H1 (cell line): ENCODE results near the gene ACACB. TPM values are rescaled to one million over a fixed set of nuclear protein-coding genes. Genes with fewer than 3 reads are reported as not detected.

Experiments
- CTCF ChIA-PET: fragments of 300-600 bp; sonication (Branson Sonifier 250); formaldehyde crosslinking; loops from one replicate; lab custom pipeline; 2021; ENCODE audit not compliant: partially characterized antibody; lab: Charles Lee
- POLR2A ChIA-PET: fragments of 300-600 bp; sonication (Branson Sonifier 250); formaldehyde crosslinking; loops from one replicate; lab custom pipeline; 2021; ENCODE audit warnings: inconsistent platforms; ENCODE audit not compliant: partially characterized antibody; lab: Charles Lee
- DNase-seq, 2 experiments: peaks; one replicate each; pipeline versions ENCODE4 v3.0.0 to v3.0.0-alpha.2; 2010 to 2022; ENCODE audit warnings: low spot score in 2 of 2, low read depth in 1 of 2, mixed read lengths in 1 of 2
- FAIRE-seq: peaks from 2 replicates; lab custom pipeline; 2011; peaks lifted over from hg19 to GRCh38; lab: Jason Lieb, UNC
- H2AFZ ChIP-seq: 2 replicates; pipeline ENCODE4 v1.8.1; 2012; ENCODE audit warnings: low read length, inconsistent platforms
- H2AK5ac ChIP-seq: 2 replicates; pipeline ENCODE4 v1.6.1; 2013; ENCODE audit warnings: low read depth, low read length
- H2BK120ac ChIP-seq: replicated peaks from 2 replicates; pipeline ENCODE3; 2013; ENCODE audit warnings: low read depth, low read length, inconsistent platforms
- H2BK12ac ChIP-seq: 2 replicates; pipeline ENCODE4 v1.6.1; 2013; ENCODE audit warnings: low read depth, low read length
- H2BK15ac ChIP-seq: 2 replicates; pipeline ENCODE4 v1.6.1; 2013; ENCODE audit warnings: low read length
- H2BK20ac ChIP-seq: 2 replicates; pipeline ENCODE4 v1.6.1; 2013; ENCODE audit warnings: low read length
- H2BK5ac ChIP-seq: 2 replicates; pipeline ENCODE4 v1.6.1; 2013; ENCODE audit warnings: low read depth, low read length
- H3K14ac ChIP-seq: 2 replicates; pipeline ENCODE4 v1.6.1; 2013; ENCODE audit warnings: inconsistent platforms; ENCODE audit not compliant: insufficient read length
- H3K18ac ChIP-seq: 2 replicates; pipeline ENCODE4 v1.6.1; 2013; ENCODE audit warnings: low read length; ENCODE audit errors: extremely low read depth
- H3K23ac ChIP-seq: 2 replicates; pipeline ENCODE4 v1.6.1; 2013; ENCODE audit warnings: inconsistent platforms; ENCODE audit not compliant: insufficient read length
- H3K23me2 ChIP-seq: 2 replicates; pipeline ENCODE4 v1.6.1; 2013; ENCODE audit warnings: low read depth, low read length
- H3K27ac ChIP-seq: 2 replicates; pipeline ENCODE4 v1.6.1; 2011; ENCODE audit warnings: low read depth, low read length, inconsistent platforms
- H3K27me3 ChIP-seq, 4 experiments: replicated peaks in 1 of 4; 1 replicate in 1 of 4; 2 replicates in 3 of 4; pipeline versions ENCODE4 v1.6.1 to v1.8.1; 2011 to 2013; ENCODE audit warnings: low read length in 3 of 4, mild to moderate bottlenecking in 3 of 4, inconsistent platforms in 2 of 4, mixed read lengths in 2 of 4, moderate library complexity in 1 of 4; ENCODE audit not compliant: control insufficient read depth in 3 of 4, insufficient read depth in 3 of 4; ENCODE audit errors: extremely low read depth in 1 of 4
- H3K36me3 ChIP-seq, 4 experiments: 2 replicates each; pipeline versions ENCODE4 v1.6.1 to v1.8.1; 2011 to 2013; ENCODE audit warnings: mild to moderate bottlenecking in 4 of 4, low read length in 3 of 4, moderate library complexity in 2 of 4, control low read depth in 1 of 4, inconsistent platforms in 1 of 4; ENCODE audit not compliant: insufficient read depth in 4 of 4, control insufficient read depth in 2 of 4
- H3K4ac ChIP-seq: replicated peaks from 2 replicates; pipeline ENCODE3; 2013; ENCODE audit warnings: low read length, low read depth, mixed read lengths, inconsistent platforms; ENCODE audit not compliant: insufficient read length
- H3K4me1 ChIP-seq, 4 experiments: replicated peaks in 1 of 4; 1 replicate in 1 of 4; 2 replicates in 3 of 4; pipeline versions ENCODE4 v1.6.1 to v1.8.1; 2011 to 2013; ENCODE audit warnings: low read length in 3 of 4, inconsistent platforms in 2 of 4, mixed read lengths in 1 of 4; ENCODE audit not compliant: insufficient read depth in 4 of 4, control insufficient read depth in 3 of 4
- H3K4me2 ChIP-seq, 2 experiments: 2 replicates each; pipeline versions ENCODE4 v1.6.1 to v1.8.1; 2011 to 2013; ENCODE audit warnings: low read depth in 2 of 2, low read length in 2 of 2, control low read depth in 1 of 2, inconsistent platforms in 1 of 2, mild to moderate bottlenecking in 1 of 2; ENCODE audit not compliant: insufficient read depth in 1 of 2
- H3K4me3 ChIP-seq, 4 experiments: fragments of 200-600, 300-600 bp in 1 of 4; sonication (generic), shearing (Covaris generic), sonication (Bioruptor Twin) in 1 of 4; 2 replicates each; pipeline versions ENCODE4 v1.5.1 to v1.8.1; 2011 to 2016; ENCODE audit warnings: low read length in 4 of 4, low read depth in 3 of 4, control low read depth in 2 of 4, inconsistent platforms in 2 of 4, mild to moderate bottlenecking in 2 of 4, mixed read lengths in 1 of 4, moderate library complexity in 1 of 4; ENCODE audit not compliant: insufficient read depth in 2 of 4; ENCODE audit errors: extremely low read depth in 1 of 4
- H3K56ac ChIP-seq: replicated peaks from 2 replicates; pipeline ENCODE3; 2013; ENCODE audit warnings: low read depth, mild to moderate bottlenecking, mixed read lengths, low read length, inconsistent platforms; ENCODE audit not compliant: insufficient read length
- H3K79me1 ChIP-seq: 2 replicates; pipeline ENCODE4 v1.6.1; 2013; ENCODE audit warnings: low read depth, low read length, control low read depth
- H3K79me2 ChIP-seq, 2 experiments: 2 replicates each; pipeline versions ENCODE4 v1.6.1 to v1.8.1; 2012 to 2013; ENCODE audit warnings: low read length in 2 of 2, mild to moderate bottlenecking in 2 of 2, inconsistent platforms in 1 of 2; ENCODE audit not compliant: insufficient read depth in 2 of 2, control insufficient read depth in 1 of 2
- H3K9ac ChIP-seq, 4 experiments: replicated peaks in 1 of 4; 1 replicate in 1 of 4; 2 replicates in 3 of 4; pipeline versions ENCODE4 v1.6.1 to v1.8.1; 2011 to 2013; ENCODE audit warnings: low read depth in 3 of 4, low read length in 3 of 4, control low read depth in 2 of 4, mild to moderate bottlenecking in 2 of 4, moderate library complexity in 2 of 4, inconsistent platforms in 1 of 4; ENCODE audit errors: extremely low read depth in 1 of 4
- H3K9me3 ChIP-seq, 2 experiments: 2 replicates each; pipeline versions ENCODE4 v1.6.1 to v1.8.1; 2012 to 2013; ENCODE audit warnings: mild to moderate bottlenecking in 2 of 2, moderate library complexity in 2 of 2, control low read depth in 1 of 2, inconsistent platforms in 1 of 2, low read depth in 1 of 2, low read length in 1 of 2, mixed read lengths in 1 of 2; ENCODE audit not compliant: insufficient read depth in 2 of 2
- H4K20me1 ChIP-seq, 2 experiments: replicated peaks in 1 of 2; 2 replicates each; pipeline versions ENCODE3 to v1.8.1; 2011 to 2013; ENCODE audit warnings: inconsistent platforms in 2 of 2, low read length in 2 of 2, mild to moderate bottlenecking in 1 of 2; ENCODE audit not compliant: insufficient read depth in 2 of 2, control insufficient read depth in 1 of 2
- H4K5ac ChIP-seq: 2 replicates; pipeline ENCODE4 v1.6.1; 2013; ENCODE audit warnings: low read length, low read depth, mixed read lengths, inconsistent platforms; ENCODE audit not compliant: insufficient read length
- H4K8ac ChIP-seq: 2 replicates; pipeline ENCODE4 v1.8.0; 2013; ENCODE audit warnings: mild to moderate bottlenecking, moderate library complexity, low read length, inconsistent platforms; ENCODE audit not compliant: insufficient read depth; ENCODE audit errors: extremely low read depth
- H4K91ac ChIP-seq: replicated peaks from 2 replicates; pipeline ENCODE3; 2013; ENCODE audit warnings: low read length, mixed read lengths, inconsistent platforms; ENCODE audit not compliant: insufficient read length
- BCL11A ChIP-seq, 2 experiments: IDR thresholded peaks; one replicate each; pipeline ENCODE4 v1.6.1; 2011; ENCODE audit warnings: low read depth in 2 of 2, low read length in 2 of 2, mild to moderate bottlenecking in 2 of 2
- BRCA1 ChIP-seq: IDR thresholded peaks from 2 replicates; pipeline ENCODE4 v1.6.1; 2012; ENCODE audit warnings: low read depth, low read length, improper control_type of control experiment
- EZH2 ChIP-seq: fragments of 200-600 bp; sonication (generic); IDR thresholded peaks from 2 replicates; pipeline ENCODE4 v1.7.1; 2012; ENCODE audit warnings: low read depth, mild to moderate bottlenecking, moderate library complexity, low read length, inconsistent platforms; ENCODE audit not compliant: severe bottlenecking
- KDM5A ChIP-seq: fragments of 200-600 bp; IDR thresholded peaks from 2 replicates; pipeline ENCODE4 v1.7.1; 2012; ENCODE audit warnings: mild to moderate bottlenecking, low read length, inconsistent platforms, mixed read lengths
- POLR2AphosphoS5 ChIP-seq: IDR thresholded peaks from 2 replicates; pipeline ENCODE4 v1.6.1; 2011; ENCODE audit warnings: low read depth, low read length
- RNF2 ChIP-seq: fragments of 200-900, 300-1000 bp; sonication (generic); IDR thresholded peaks from 2 replicates; pipeline ENCODE4 v1.7.1; 2016; ENCODE audit warnings: borderline replicate concordance, low read depth, mild to moderate bottlenecking, antibody characterized with exemption, low read length; ENCODE audit not compliant: poor library complexity, severe bottlenecking; ENCODE audit errors: missing control alignments
- SP4 ChIP-seq: IDR thresholded peaks from 2 replicates; pipeline ENCODE4 v1.6.1; 2012; ENCODE audit warnings: low read length, inconsistent platforms
- TAF1 ChIP-seq: IDR thresholded peaks from 2 replicates; pipeline ENCODE4 v1.6.1; 2011; ENCODE audit warnings: mild to moderate bottlenecking, low read depth, low read length
- WGBS, 2 experiments: shearing (Covaris generic) in 1 of 2; methylation state at CpG; one replicate each; pipeline versions ENCODE4 v1.1.6 to v1.1.7; 2013 to 2015; ENCODE audit warnings: low lambda C conversion rate in 2 of 2, mixed read lengths in 2 of 2, inconsistent platforms in 1 of 2, low coverage in 1 of 2, missing lambda C conversion rate in 1 of 2; ENCODE audit not compliant: insufficient replicate concordance in 2 of 2, insufficient coverage in 1 of 2, insufficient read length in 1 of 2; ENCODE audit errors: extremely low coverage in 1 of 2, missing lambda C conversion rate in 1 of 2; 5-methylcytosine and 5-hydroxymethylcytosine counted together
- polyA plus RNA-seq, 7 experiments: library from polyadenylated mRNA; depleted of rRNA in 3 of 7; stranded (reverse) in 5 of 7; unstranded in 2 of 7; fragments of >200 nt in 5 of 7; fragments of 200-250 nt in 2 of 7; gene quantifications; 1 replicate in 5 of 7; 2 replicates in 1 of 7; 4 replicates in 1 of 7; pipeline versions ENCODE4 v1.2.1 to v1.2.3, GENCODE V29; 2011 to 2013; ENCODE audit warnings: missing spikeins in 2 of 7, mixed read lengths in 2 of 7
- total RNA-seq: library from RNA; stranded (reverse); fragmentation: NEBNext Ultra II Directional; extraction: Animal tissue kit (Norgen Biotek cat#: 25700); gene quantifications from 2 replicates; pipeline ENCODE4 v1.2.1, GENCODE V29; 2021

ACACB gene
- total and polyA plus RNA-seq, 2 of the 8 experiments (the other 6 are each of a cell fraction or from before 2014, with no cell fraction given), result 5.8 to 15.3 TPM

GRCh38 chr12:109202770-109203169, 86.4 kb downstream of the ACACB start:
- no peak overlapping the region for H2BK15ac ChIP-seq
- DNase-seq (no peak), FAIRE-seq (no peak)
- H4K8ac ChIP-seq, result no peak overlapping the region
- TF ChIP-seq BRCA1 (no peak), POLR2AphosphoS5 (no peak), KDM5A (no peak), BCL11A (IDR thresholded peaks at IDR 0.05; ENCODE audit: low read depth in 2 of 2, low read length in 2 of 2) (no peak), TAF1 (no peak), EZH2 (no peak), RNF2 (no peak), SP4 (no peak)
- H3K23ac ChIP-seq, result no peak overlapping the region
- H3K27ac ChIP-seq, result no peak overlapping the region
- peaks cover 0 to 2% (median 0%) of the 10 kb centered on the region in 4 experiments; a peak in 2 of 8 replicates for H3K36me3 ChIP-seq
- no peak overlapping the region for H3K4me2 ChIP-seq
- no peak overlapping the region for H2BK20ac ChIP-seq
- H2AFZ ChIP-seq, result no peak overlapping the region
- no peak overlapping the region for H4K5ac ChIP-seq
- no peak overlapping the region for H2BK12ac ChIP-seq
- no peak overlapping the region for H3K56ac ChIP-seq
- no peaks in the 10 kb centered on the region for H3K4me1 ChIP-seq
- ChIA-PET CTCF (interaction anchor here (1.5 kb wide), 1 partner anchor 13 kb away, joined by 5 read pairs; no protein-coding TSS in a partner anchor), POLR2A (no interaction called here)
- H3K79me2 ChIP-seq, result no peaks in the 10 kb centered on the region
- H2BK5ac ChIP-seq, result no peak overlapping the region
- H3K27me3 ChIP-seq, result no peaks in the 10 kb centered on the region
- H3K23me2 ChIP-seq, result no peaks in the 10 kb centered on the region
- no peak overlapping the region for H3K4ac ChIP-seq
- H3K18ac ChIP-seq, result no peak overlapping the region
- no peak overlapping the region for H2BK120ac ChIP-seq
- 88% methylated on average over 3 of the region's 3 CpGs; no CpG with 5 or more reads in 1 of the 2 experiments for WGBS, 2 experiments
- no peaks in the 10 kb centered on the region for H3K9me3 ChIP-seq
- no peak overlapping the region for H2AK5ac ChIP-seq
- H4K91ac ChIP-seq, result no peak overlapping the region
- H4K20me1 ChIP-seq, result peaks cover 0 to 2% of the 10 kb centered on the region in 2 experiments
- H3K9ac ChIP-seq, result no peak overlapping the region
- H3K4me3 ChIP-seq, result no peak overlapping the region
- no peaks in the 10 kb centered on the region; the same call in 1 of the 2 replicates for H3K79me1 ChIP-seq
- H3K14ac ChIP-seq, result no peak overlapping the region
